HepG2 (cell line): ENCODE measurements around the gene WDR59. TPM values are rescaled to one million over a fixed set of nuclear protein-coding genes. Genes with fewer than 3 reads are reported as not detected.

Source experiments
- ATAC-seq: fragments of 200-7000 bp; cut with Tn5 transposase; 3 replicates; pipeline ENCODE4 v1.9.1; 2020; ENCODE audit warnings: mild to moderate bottlenecking, moderate library complexity
- BruUV-seq: library from RNA; stranded (reverse); fragments of 400-500 nt; replicated peaks from 2 replicates; lab custom pipeline; 2021; lab: Mats Ljungman, UMichigan
- CTCF ChIA-PET: fragments of 300-600 bp; formaldehyde crosslinking; extraction: SDS; loops from one replicate; lab custom pipeline; 2021; ENCODE audit warnings: low total read pairs, inconsistent platforms, low intra/inter-chr PET ratio; lab: Yijun Ruan, JAX
- POLR2A ChIA-PET: fragments of 350-600 bp; sonication (Branson Sonifier 250); formaldehyde crosslinking; loops from one replicate; lab custom pipeline; 2020; ENCODE audit warnings: antibody characterized with exemption, inconsistent platforms; lab: Yijun Ruan, JAX
- DNase-seq: peaks from one replicate; pipeline ENCODE4 v3.0.0-alpha.2; 2015; ENCODE audit warnings: low spot score
- FAIRE-seq: peaks from 3 replicates; lab custom pipeline; 2011; peaks lifted over from hg19 to GRCh38; lab: Jason Lieb, UNC
- H2AFZ ChIP-seq: one replicate; pipeline ENCODE4 v1.6.1; 2011; ENCODE audit warnings: low read length, inconsistent platforms
- H3K27ac ChIP-seq: fragments of 300-600 bp; 3 replicates; pipeline ENCODE4 v1.8.0; 2011; ENCODE audit warnings: mixed run types, mild to moderate bottlenecking, mixed read lengths, low read length, inconsistent platforms; ENCODE audit not compliant: insufficient read depth; ENCODE audit errors: extremely low read length
- H3K27me3 ChIP-seq, 2 experiments: fragments of 200-600 bp in 1 of 2; 2 replicates in 1 of 2; 3 replicates in 1 of 2; pipeline versions ENCODE4 v1.6.0 to v1.8.0; 2011; ENCODE audit warnings: low read length in 2 of 2, mild to moderate bottlenecking in 2 of 2, moderate library complexity in 2 of 2, inconsistent platforms in 1 of 2; ENCODE audit not compliant: insufficient read depth in 2 of 2, control insufficient read depth in 1 of 2
- H3K36me3 ChIP-seq, 2 experiments: fragments of 200-600 bp in 1 of 2; replicated peaks in 1 of 2; 2 replicates in 1 of 2; 3 replicates in 1 of 2; pipeline versions ENCODE4 v1.5.1 to v1.8.0; 2011; ENCODE audit warnings: low read length in 2 of 2, inconsistent platforms in 1 of 2; ENCODE audit not compliant: insufficient read depth in 2 of 2, control insufficient read depth in 1 of 2
- H3K4me1 ChIP-seq: 2 replicates; pipeline ENCODE4 v1.5.1; 2012; ENCODE audit warnings: low read length, inconsistent platforms; ENCODE audit not compliant: insufficient read depth
- H3K4me2 ChIP-seq: 2 replicates; pipeline ENCODE4 v1.6.0; 2011; ENCODE audit warnings: low read depth, low read length, inconsistent platforms
- H3K4me3 ChIP-seq, 3 experiments: fragments of 200-600 bp in 1 of 3; sonication (generic), shearing (Covaris generic) in 1 of 3; replicated peaks in 1 of 3; 2 replicates each; pipeline ENCODE4 v1.5.1; 2011 to 2016; ENCODE audit warnings: low read length in 3 of 3, inconsistent platforms in 2 of 3, low read depth in 2 of 3, mild to moderate bottlenecking in 2 of 3, control low read depth in 1 of 3, mixed read lengths in 1 of 3; ENCODE audit not compliant: insufficient read depth in 1 of 3
- H3K79me2 ChIP-seq: one replicate; pipeline ENCODE4 v1.6.1; 2011; ENCODE audit warnings: low read length, inconsistent platforms; ENCODE audit not compliant: insufficient read depth
- H3K9ac ChIP-seq: 2 replicates; pipeline ENCODE4 v1.6.0; 2011; ENCODE audit warnings: mild to moderate bottlenecking, low read depth, low read length, inconsistent platforms; ENCODE audit not compliant: insufficient read depth
- H3K9me3 ChIP-seq: 2 replicates; pipeline ENCODE4 v1.5.1; 2012; ENCODE audit warnings: mild to moderate bottlenecking, low read length
- H4K20me1 ChIP-seq: 2 replicates; pipeline ENCODE4 v1.6.0; 2011; ENCODE audit warnings: inconsistent platforms, mild to moderate bottlenecking, low read length, moderate library complexity; ENCODE audit not compliant: insufficient read depth
- CAMTA2 ChIP-seq: sonication (generic); formaldehyde crosslinking; IDR thresholded peaks from 2 replicates; pipeline ENCODE4 v1.4.0; 2020; ENCODE audit warnings: mild to moderate bottlenecking, missing genetic modification reagents, borderline replicate concordance
- CC2D1A ChIP-seq: sonication (generic); formaldehyde crosslinking; IDR thresholded peaks from 2 replicates; pipeline ENCODE4 v1.8.1; 2023; ENCODE audit warnings: mild to moderate bottlenecking, missing genetic modification reagents
- HMG20B ChIP-seq: conservative IDR thresholded peaks from 2 replicates; pipeline ENCODE4 v1.6.1; 2016; ENCODE audit warnings: missing genetic modification reagents, missing compliant biosample characterization
- JUN ChIP-seq: sonication (generic); formaldehyde crosslinking; IDR thresholded peaks from 2 replicates; pipeline ENCODE4 v1.4.0; 2020; ENCODE audit warnings: mild to moderate bottlenecking, missing genetic modification reagents
- MAFG ChIP-seq: sonication (generic); formaldehyde crosslinking; IDR thresholded peaks from 2 replicates; pipeline ENCODE4 v1.5.1; 2020; ENCODE audit warnings: mild to moderate bottlenecking, missing genetic modification reagents
- MYPOP ChIP-seq: sonication (generic); formaldehyde crosslinking; IDR thresholded peaks from 2 replicates; pipeline ENCODE4 v1.8.1; 2023; ENCODE audit warnings: mild to moderate bottlenecking, moderate library complexity, missing genetic modification reagents
- PRDM10 ChIP-seq: sonication (generic); formaldehyde crosslinking; IDR thresholded peaks from 2 replicates; pipeline ENCODE4 v1.4.0; 2020; ENCODE audit warnings: low read depth, missing genetic modification reagents
- YEATS4 ChIP-seq: sonication (generic); formaldehyde crosslinking; IDR thresholded peaks from 2 replicates; pipeline ENCODE4 v1.4.0; 2020; ENCODE audit warnings: missing genetic modification reagents, borderline replicate concordance
- ZBTB43 ChIP-seq: sonication (generic); formaldehyde crosslinking; conservative IDR thresholded peaks from 2 replicates; pipeline ENCODE4 v1.4.0; 2020; ENCODE audit warnings: missing genetic modification reagents
- ZNF101 ChIP-seq: sonication (generic); formaldehyde crosslinking; IDR thresholded peaks from 2 replicates; pipeline ENCODE4 v1.4.0; 2020; ENCODE audit warnings: mild to moderate bottlenecking, low read depth, missing genetic modification reagents, borderline replicate concordance
- ZNF20 ChIP-seq: sonication (generic); formaldehyde crosslinking; IDR thresholded peaks from 2 replicates; pipeline ENCODE4 v1.4.0; 2020; ENCODE audit warnings: mild to moderate bottlenecking, moderate library complexity, missing genetic modification reagents
- ZNF337 ChIP-seq: sonication (generic); formaldehyde crosslinking; IDR thresholded peaks from 2 replicates; pipeline ENCODE4 v1.5.1; 2020; ENCODE audit warnings: missing genetic modification reagents, low read depth, mild to moderate bottlenecking, borderline replicate concordance
- ZNF576 ChIP-seq: sonication (generic); formaldehyde crosslinking; IDR thresholded peaks from 2 replicates; pipeline ENCODE4 v1.4.0; 2020; ENCODE audit warnings: mild to moderate bottlenecking, missing genetic modification reagents
- ZNF891 ChIP-seq: sonication (generic); formaldehyde crosslinking; IDR thresholded peaks from 2 replicates; pipeline ENCODE4 v1.5.0; 2020; ENCODE audit warnings: mild to moderate bottlenecking, missing genetic modification reagents
- WGBS: methylation state at CpG from one replicate; pipeline ENCODE4 v1.1.6; 2017; ENCODE audit warnings: low lambda C conversion rate; 5-methylcytosine and 5-hydroxymethylcytosine counted together
- in situ Hi-C: cut with HindIII; loops from 2 replicates; pipeline ENCODE4 v1.10.0; 2017; ENCODE audit warnings: low pct_unique_long_range_greater_than_20kb; ENCODE audit not compliant: extremely low pct_ligation_motif_present
- intact Hi-C: fragments of 100-400 bp; cut with micrococcal nuclease; formaldehyde crosslinking; loops from one replicate; pipeline ENCODE4 v1.10.0; 2022; ENCODE audit not compliant: unreplicated experiment
- polyA plus RNA-seq, 8 experiments: library from polyadenylated mRNA; depleted of rRNA in 3 of 8; stranded (reverse) in 7 of 8; unstranded in 1 of 8; fragments of >200 nt; fragmentation: Illumina TruSeq in 4 of 8; extraction: Trizol in 4 of 8; gene quantifications; 2 replicates each; pipeline versions ENCODE4 v1.2.1 to v1.2.3, GENCODE V29; 2011 to 2016; ENCODE audit warnings: low read depth in 4 of 8, missing spikeins in 1 of 8, mixed read lengths in 1 of 8; ENCODE audit not compliant: insufficient read depth in 1 of 8
- total RNA-seq, 5 experiments: library from RNA; depleted of rRNA; stranded (reverse); fragments of >200 nt; fragmentation: Illumina TruSeq; extraction: Trizol; gene quantifications; 2 replicates each; pipeline ENCODE4 v1.2.3, GENCODE V29; 2016; ENCODE audit warnings: low read depth in 1 of 5

Gene WDR59
- total and polyA plus RNA-seq, 2 of the 13 experiments (the other 11 are each of a cell fraction or from before 2014, with no cell fraction given) = 65.2 to 306 TPM

GRCh38 chr16:74926805-74927204, 58.1 kb downstream of the WDR59 start:
- FAIRE-seq = no peak
- no TSS peak for BruUV-seq
- CTCF ChIA-PET = no interaction called here
- H3K4me3 ChIP-seq = no peak overlapping the region
- peaks cover 9 to 48% of the 10 kb centered on the region in 2 experiments for H3K36me3 ChIP-seq
- H3K4me2 ChIP-seq = no peak overlapping the region
- H3K9me3 ChIP-seq = no peaks in the 10 kb centered on the region
- peaks cover 6% of the 10 kb centered on the region for H3K79me2 ChIP-seq
- no peak for ATAC-seq
- H4K20me1 ChIP-seq = no peaks in the 10 kb centered on the region
- H3K27ac ChIP-seq = no peak overlapping the region
- H3K4me1 ChIP-seq = peaks cover 39% of the 10 kb centered on the region
- H2AFZ ChIP-seq = no peak overlapping the region
- DNase-seq = no peak
- no peaks in the 10 kb centered on the region for H3K27me3 ChIP-seq
- POLR2A ChIA-PET = no interaction called here
- in situ Hi-C loops (no loop called here), intact Hi-C loops (no loop called here)
- 98% methylated on average over 3 of the region's 3 CpGs for WGBS
- TF ChIP-seq ZNF20 (CRISPR knock-in tag) (no peak), ZNF337 (no peak), ZNF576 (CRISPR knock-in tag) (no peak), ZNF101 (no peak), MAFG (CRISPR knock-in tag) (no peak), CAMTA2 (CRISPR knock-in tag) (no peak), ZBTB43 (CRISPR knock-in tag) (no peak), ZNF891 (CRISPR knock-in tag) (no peak), CC2D1A (CRISPR knock-in tag) (no peak), HMG20B (no peak), MYPOP (no peak), PRDM10 (no peak), YEATS4 (CRISPR knock-in tag) (no peak), JUN (CRISPR knock-in tag) (no peak)
- TF ChIP-seq, all 625 proteins: peak for 0
- H3K9ac ChIP-seq = no peak overlapping the region
